Smooth muscle cell (in vitro differentiated cells): ENCODE results near the gene GPR156. TPM values are rescaled to one million over a fixed set of nuclear protein-coding genes. Genes with fewer than 3 reads are reported as not detected.

Source experiments
- DNase-seq: peaks from one replicate; lab custom pipeline; 2025; ENCODE audit not compliant: unreplicated experiment; lab: John Stamatoyannopoulos, UW
- H2AFZ ChIP-seq: fragments of 200-600 bp; sonication (generic); 2 replicates; pipeline ENCODE4 v1.6.0; 2016; ENCODE audit warnings: antibody characterized with exemption, low read depth, mild to moderate bottlenecking
- H3F3A ChIP-seq: fragments of 200-600 bp; sonication (generic); 2 replicates; pipeline ENCODE4 v1.6.0; 2017; ENCODE audit warnings: antibody characterized with exemption, low read depth
- H3K27ac ChIP-seq: fragments of 200-600 bp; sonication (generic); 2 replicates; pipeline ENCODE4 v1.5.1; 2016; ENCODE audit warnings: low read depth, mild to moderate bottlenecking
- H3K27me3 ChIP-seq: fragments of 200-600 bp; sonication (generic); 2 replicates; pipeline ENCODE4 v1.6.1; 2016; ENCODE audit warnings: low read depth, mild to moderate bottlenecking
- H3K36me3 ChIP-seq: fragments of 200-600 bp; sonication (generic); 2 replicates; pipeline ENCODE4 v1.5.1; 2016; ENCODE audit warnings: low read depth
- H3K4me1 ChIP-seq: fragments of 200-600 bp; sonication (generic); 2 replicates; pipeline ENCODE4 v1.5.1; 2016; ENCODE audit warnings: low read depth
- H3K4me2 ChIP-seq: fragments of 200-600 bp; sonication (generic); 2 replicates; pipeline ENCODE4 v1.6.0; 2016; ENCODE audit warnings: mild to moderate bottlenecking
- H3K4me3 ChIP-seq: fragments of 200-600 bp; sonication (generic); 2 replicates; pipeline ENCODE4 v1.5.1; 2016; ENCODE audit warnings: mild to moderate bottlenecking
- H3K79me2 ChIP-seq: fragments of 200-600 bp; sonication (generic); 2 replicates; pipeline ENCODE4 v1.6.0; 2016; ENCODE audit warnings: low read depth, mild to moderate bottlenecking
- H3K9ac ChIP-seq: fragments of 200-600 bp; sonication (generic); 2 replicates; pipeline ENCODE4 v1.6.0; 2016; ENCODE audit warnings: low read depth
- H3K9me3 ChIP-seq: fragments of 200-600 bp; sonication (generic); replicated peaks from 2 replicates; pipeline ENCODE4 v1.5.1; 2016; ENCODE audit warnings: low read depth
- H4K20me1 ChIP-seq: fragments of 200-600 bp; sonication (generic); 2 replicates; pipeline ENCODE4 v1.6.0; 2016; ENCODE audit warnings: low read depth
- WGBS: methylation state at CpG from one replicate; pipeline ENCODE4 v1.1.7; 2016; ENCODE audit warnings: low lambda C conversion rate; 5-methylcytosine and 5-hydroxymethylcytosine counted together
- polyA plus RNA-seq: library from polyadenylated mRNA; unstranded; fragments of >200 nt; fragmentation: Nextera tagmentation; extraction: Ambion mirVana; gene quantifications from 2 replicates; pipeline ENCODE4 v1.2.1, GENCODE V29; 2016
- total RNA-seq: library from RNA; depleted of rRNA; stranded (reverse); fragments of >200 nt; gene quantifications from 2 replicates; pipeline ENCODE4 v1.2.3, GENCODE V29; 2014
- TF ChIP-seq, protein P1 (sequence below): fragments of 200-600 bp; sonication (generic); IDR thresholded peaks from 2 replicates; pipeline ENCODE4 v1.5.1; 2017; ENCODE audit warnings: borderline replicate concordance, mild to moderate bottlenecking, antibody characterized with exemption; ENCODE audit not compliant: insufficient read depth, poor library complexity, severe bottlenecking

The GPR156 gene
- total and polyA plus RNA-seq, 2 experiments from 2014 or later, result 1.2 to 2.9 TPM

DNA sequence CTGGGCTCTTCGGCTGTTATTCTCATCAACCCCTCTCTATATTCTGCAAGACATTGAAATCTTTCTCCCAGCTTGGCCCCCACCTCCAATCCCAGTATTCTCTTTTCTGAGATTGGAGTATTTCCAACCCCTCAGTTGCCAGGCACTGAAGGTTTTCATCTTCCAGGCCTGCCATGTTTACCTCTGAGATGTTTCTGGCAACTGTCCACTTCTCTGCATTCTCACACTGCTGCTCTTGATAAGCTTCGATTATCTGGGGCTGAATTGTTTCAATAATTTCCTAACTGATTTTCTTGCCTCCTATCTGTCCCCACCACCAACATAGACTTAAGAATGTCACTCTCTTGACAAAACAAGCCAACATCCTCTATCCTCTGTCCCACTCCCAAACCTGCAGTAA is 1.4 kb upstream of the GPR156 start:
- Histone ChIP-seq H3K9ac (no peak overlapping the region), H3K9me3 (no peaks in the 10 kb centered on the region), H3K4me1 (peaks cover 3% of the 10 kb centered on the region), H3K27ac (no peak overlapping the region), H3K79me2 (no peaks in the 10 kb centered on the region), H4K20me1 (no peaks in the 10 kb centered on the region), H3K36me3 (no peaks in the 10 kb centered on the region), H3K27me3 (no peaks in the 10 kb centered on the region), H3K4me2 (no peak overlapping the region), H2AFZ (no peak overlapping the region), H3F3A (no peaks in the 10 kb centered on the region), H3K4me3 (no peak overlapping the region)
- TF ChIP-seq, protein P1, sequence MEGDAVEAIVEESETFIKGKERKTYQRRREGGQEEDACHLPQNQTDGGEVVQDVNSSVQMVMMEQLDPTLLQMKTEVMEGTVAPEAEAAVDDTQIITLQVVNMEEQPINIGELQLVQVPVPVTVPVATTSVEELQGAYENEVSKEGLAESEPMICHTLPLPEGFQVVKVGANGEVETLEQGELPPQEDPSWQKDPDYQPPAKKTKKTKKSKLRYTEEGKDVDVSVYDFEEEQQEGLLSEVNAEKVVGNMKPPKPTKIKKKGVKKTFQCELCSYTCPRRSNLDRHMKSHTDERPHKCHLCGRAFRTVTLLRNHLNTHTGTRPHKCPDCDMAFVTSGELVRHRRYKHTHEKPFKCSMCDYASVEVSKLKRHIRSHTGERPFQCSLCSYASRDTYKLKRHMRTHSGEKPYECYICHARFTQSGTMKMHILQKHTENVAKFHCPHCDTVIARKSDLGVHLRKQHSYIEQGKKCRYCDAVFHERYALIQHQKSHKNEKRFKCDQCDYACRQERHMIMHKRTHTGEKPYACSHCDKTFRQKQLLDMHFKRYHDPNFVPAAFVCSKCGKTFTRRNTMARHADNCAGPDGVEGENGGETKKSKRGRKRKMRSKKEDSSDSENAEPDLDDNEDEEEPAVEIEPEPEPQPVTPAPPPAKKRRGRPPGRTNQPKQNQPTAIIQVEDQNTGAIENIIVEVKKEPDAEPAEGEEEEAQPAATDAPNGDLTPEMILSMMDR, result no peak
- no peak for DNase-seq
- 90% methylated on average over 2 of the region's 2 CpGs for WGBS

DNA sequence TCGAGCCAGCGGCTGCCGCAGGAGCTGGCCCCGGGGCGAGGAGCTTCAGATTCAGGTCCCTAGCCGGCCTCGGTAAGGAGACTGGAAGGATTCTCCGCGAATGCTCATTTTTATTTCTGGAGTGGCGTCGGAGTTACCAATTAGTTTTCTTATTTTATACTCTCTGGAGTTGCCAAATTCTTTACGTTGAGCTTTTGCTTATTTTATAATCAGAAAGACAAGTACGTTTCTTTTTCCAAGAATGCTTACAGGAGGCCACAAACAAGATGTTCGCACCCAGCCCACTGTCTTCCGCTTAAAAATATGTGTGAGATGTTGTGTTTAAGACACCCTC is 453 bp upstream of the GPR156 start:
- H2AFZ ChIP-seq, result peak overlapping the region; percentile 95
- no peaks in the 10 kb centered on the region for H3K27me3 ChIP-seq
- no peak overlapping the region for H3K9ac ChIP-seq
- no peak overlapping the region for H3K27ac ChIP-seq
- TF ChIP-seq, protein P1, result no peak
- H4K20me1 ChIP-seq, result no peaks in the 10 kb centered on the region
- no peak for DNase-seq
- peaks cover 3% of the 10 kb centered on the region for H3K4me1 ChIP-seq
- no peaks in the 10 kb centered on the region for H3K9me3 ChIP-seq
- H3K36me3 ChIP-seq, result no peaks in the 10 kb centered on the region
- peak overlapping the region; percentile 82 for H3K4me2 ChIP-seq
- 43% methylated on average over 15 of the region's 15 CpGs for whole genome bisulfite sequencing
- peak overlapping the region; percentile 56 for H3K4me3 ChIP-seq
- H3K79me2 ChIP-seq, result no peaks in the 10 kb centered on the region
- no peaks in the 10 kb centered on the region for H3F3A ChIP-seq

DNA sequence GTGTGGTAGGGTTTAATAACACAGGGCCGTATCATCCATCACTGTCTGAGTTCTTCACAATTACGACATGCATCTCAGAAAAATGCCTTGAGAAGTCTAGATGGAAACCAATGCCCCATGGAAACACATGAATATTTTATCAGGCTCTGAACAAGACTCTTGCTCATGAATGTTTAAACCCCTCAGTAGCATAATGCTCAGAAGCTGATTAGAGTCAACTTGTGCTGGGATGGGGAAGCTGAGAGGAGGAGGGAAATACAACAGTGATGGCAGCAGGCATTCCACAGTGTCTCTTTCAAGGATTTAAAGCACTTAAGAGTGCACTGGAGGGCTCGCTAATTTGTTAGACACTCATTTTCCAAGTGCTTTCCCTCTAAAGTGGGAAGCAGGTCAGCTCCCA is 3.8 kb downstream of the GPR156 start:
- Histone ChIP-seq H3K4me1 (peaks cover 3% of the 10 kb centered on the region), H3K36me3 (no peaks in the 10 kb centered on the region), H3K27me3 (peaks cover 4% of the 10 kb centered on the region), H3K9ac (no peak overlapping the region), H3K79me2 (no peaks in the 10 kb centered on the region), H4K20me1 (no peaks in the 10 kb centered on the region), H3K27ac (no peak overlapping the region), H2AFZ (no peak overlapping the region), H3K4me3 (no peak overlapping the region), H3K9me3 (no peaks in the 10 kb centered on the region), H3K4me2 (no peak overlapping the region), H3F3A (no peaks in the 10 kb centered on the region)
- 84% methylated on average over 3 of the region's 3 CpGs for WGBS
- TF ChIP-seq, protein P1, result no peak
- DNase-seq, result no peak

DNA sequence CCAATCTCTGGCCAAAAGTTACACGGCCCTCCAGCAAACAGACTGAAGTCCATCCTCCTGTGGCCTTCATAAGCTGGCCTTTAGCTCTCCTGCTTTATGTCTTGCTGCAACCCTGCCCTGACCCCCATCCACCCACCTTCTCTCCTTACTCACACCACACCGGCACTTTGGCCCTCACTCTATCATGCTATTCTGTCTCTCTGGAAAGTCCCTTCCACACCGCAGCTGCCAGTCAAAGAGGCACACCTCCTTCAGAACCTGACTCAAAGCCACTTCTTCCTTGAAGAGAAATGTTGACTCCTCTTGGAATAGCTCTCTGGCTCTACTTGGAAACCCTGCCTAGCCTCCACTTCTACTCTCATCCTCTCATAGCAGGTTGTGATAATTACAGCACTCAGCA is 4.5 kb downstream of the GPR156 start:
- Histone ChIP-seq H2AFZ (no peak overlapping the region), H3K27ac (no peak overlapping the region), H3K9me3 (no peaks in the 10 kb centered on the region), H3K79me2 (no peaks in the 10 kb centered on the region), H3K4me3 (no peak overlapping the region), H4K20me1 (no peaks in the 10 kb centered on the region), H3K36me3 (no peaks in the 10 kb centered on the region), H3K27me3 (peaks cover 9% of the 10 kb centered on the region), H3K4me2 (no peak overlapping the region), H3K9ac (no peak overlapping the region), H3K4me1 (peaks cover 3% of the 10 kb centered on the region), H3F3A (no peaks in the 10 kb centered on the region)
- 95% methylated on average over 3 of the region's 3 CpGs for WGBS
- TF ChIP-seq, protein P1, result no peak
- no peak for DNase-seq
